ENCODE measurements around the gene ARFGAP3.

- TF ChIP-seq POLR2A (IDR thresholded peaks at IDR 0.05) (no peak), CTCF (IDR thresholded peaks at IDR 0.05 in 4 of 5, conservative IDR thresholded peaks at IDR 0.05 in 1 of 5) (no peak)
These were observed 21.0 kb downstream of the ARFGAP3 start for GRCh38 chr22:42836026-42836425.
